Activated CD4-positive, alpha-beta T cell treated with anti-CD3 and anti-CD28 coated beads for 48 hours (primary cell): ENCODE results near the gene CAMTA1.
"Not testable (repeated sequence)": the region's sequence is repeated elsewhere in the genome, so short reads cannot be mapped to it uniquely, and the experiment has no call there.

Experiments used
- DNase-seq: peaks from one replicate; pipeline ENCODE4 v3.0.0-alpha.2; 2020

The CAMTA1 gene

DNA sequence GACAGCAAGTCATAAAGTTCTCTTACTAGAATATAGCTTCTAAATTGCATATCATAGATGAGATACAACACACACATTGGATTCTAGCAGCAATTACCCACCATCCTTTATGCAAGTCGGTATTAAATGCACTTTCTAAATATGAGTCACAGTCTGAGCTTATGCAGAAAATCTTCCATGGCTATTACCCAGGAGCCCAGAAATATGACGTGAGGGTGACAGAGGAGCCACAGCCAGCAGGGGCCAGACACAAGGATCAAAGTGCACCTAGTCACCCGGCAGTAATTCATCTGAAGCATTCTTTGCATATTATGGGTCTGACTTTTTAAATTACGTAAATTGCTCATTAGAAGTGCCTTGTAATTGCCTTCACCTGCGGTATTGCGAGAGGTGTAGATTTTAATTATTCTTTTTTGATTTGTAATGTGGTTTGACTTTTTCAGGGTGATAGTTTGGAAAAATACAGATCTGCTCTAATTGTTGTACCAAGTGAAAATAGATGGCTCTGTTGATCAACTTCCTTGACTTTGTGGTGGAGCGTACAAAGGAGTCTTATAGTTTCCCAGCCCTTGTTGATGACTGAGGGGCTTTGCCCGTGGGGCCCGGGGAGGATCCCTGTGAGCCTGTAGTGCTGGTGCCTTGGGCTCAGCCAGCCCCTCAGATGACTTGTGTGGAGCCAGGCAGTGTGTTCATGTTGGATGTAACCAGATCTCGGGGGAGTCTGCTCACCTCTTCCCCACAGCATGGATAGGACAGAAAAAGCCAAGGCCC lies 515.8 kb downstream of the CAMTA1 start:
- no peak for DNase-seq

DNA sequence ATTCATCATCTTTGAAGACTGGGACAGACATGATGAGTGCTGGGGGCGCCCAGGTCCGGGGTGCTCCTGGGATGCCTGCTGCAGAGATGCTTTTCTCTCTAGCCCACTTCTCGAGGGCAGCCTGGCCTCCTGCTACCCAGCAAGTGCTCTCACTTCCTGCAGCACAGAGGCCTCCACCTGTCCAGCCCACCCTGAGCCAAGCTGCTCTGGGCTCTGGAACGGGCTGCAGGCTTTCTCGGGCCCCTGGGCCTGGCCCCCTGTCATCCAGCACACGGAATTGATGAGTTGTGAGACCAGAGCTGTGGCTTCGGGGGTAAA lies 516.4 kb downstream of the CAMTA1 start:
- DNase-seq, result no peak

DNA sequence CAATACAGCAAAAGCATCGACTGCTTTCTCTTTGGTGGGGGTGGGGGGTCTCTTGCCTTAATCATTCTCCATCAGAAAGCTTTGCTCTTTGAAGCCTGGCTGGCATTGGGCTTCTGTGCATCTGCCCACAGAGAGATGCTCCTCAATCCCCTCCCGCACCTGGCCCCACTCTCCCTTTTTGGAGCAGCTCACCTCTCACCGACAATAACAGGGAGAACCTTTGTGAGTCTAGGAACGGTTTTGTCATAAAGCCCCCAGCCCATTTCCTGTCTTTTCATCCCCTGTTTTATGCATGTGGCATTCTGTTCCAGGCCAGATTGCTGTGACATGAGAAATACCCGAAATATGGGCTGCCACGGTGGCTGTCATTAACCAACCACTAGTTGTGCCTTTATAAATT lies 516.9 kb downstream of the CAMTA1 start:
- DNase-seq, result no peak

DNA sequence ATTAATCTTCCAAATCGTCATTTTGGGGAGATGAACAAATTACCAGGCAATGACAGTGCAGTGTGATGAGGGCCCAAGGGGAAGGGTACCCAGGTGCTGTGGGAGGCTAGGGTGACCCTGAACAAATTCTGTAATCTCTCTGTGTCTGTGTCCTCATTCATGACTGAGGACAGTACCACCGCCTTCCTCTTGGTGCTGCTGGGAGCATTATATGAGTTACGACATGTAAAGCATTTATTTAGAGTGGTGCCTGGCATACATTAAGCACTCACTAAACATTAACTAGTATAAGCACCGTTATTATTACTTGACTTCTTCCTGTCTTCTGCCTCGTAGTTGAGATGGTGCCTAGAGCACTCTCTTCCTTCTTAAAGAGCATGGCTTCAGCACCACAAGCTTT lies 517.6 kb downstream of the CAMTA1 start:
- no peak for DNase-seq

DNA sequence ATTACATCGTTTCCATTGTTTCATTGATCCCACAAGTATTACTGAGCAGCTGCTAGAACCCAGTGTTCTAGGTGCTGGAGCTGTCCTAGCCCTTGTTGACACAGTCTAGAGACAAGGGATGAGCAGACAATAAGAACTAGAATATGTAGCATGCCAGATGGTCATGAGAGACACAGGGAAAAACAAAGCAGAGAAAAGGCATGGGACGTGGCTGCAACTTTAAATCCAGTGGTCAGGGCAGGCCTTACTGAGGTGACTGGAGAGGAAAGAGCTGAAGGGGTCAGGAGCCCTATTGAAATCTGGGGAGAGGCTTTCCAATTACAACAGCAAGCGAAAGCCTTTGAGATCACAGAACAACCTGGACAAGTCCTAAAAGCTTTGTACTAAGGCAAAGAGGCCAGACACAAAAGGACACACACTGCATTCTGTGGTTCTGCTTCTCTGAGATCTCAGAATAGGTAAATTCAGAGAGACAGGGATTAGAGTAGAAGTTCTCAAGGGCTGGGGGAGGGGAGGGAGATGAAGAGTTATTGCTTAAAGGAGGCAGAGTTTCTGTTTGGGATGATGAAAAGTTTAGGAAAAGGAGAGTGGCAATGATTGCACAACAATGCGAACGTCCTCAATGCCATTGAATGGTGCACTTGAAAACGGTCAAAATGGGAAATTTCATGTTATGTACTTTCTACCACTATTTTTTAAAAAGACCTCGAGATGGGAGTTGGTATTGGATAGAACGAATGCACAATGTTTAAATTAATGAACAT lies 518.5 kb downstream of the CAMTA1 start:
- DNase-seq, result no peak

DNA sequence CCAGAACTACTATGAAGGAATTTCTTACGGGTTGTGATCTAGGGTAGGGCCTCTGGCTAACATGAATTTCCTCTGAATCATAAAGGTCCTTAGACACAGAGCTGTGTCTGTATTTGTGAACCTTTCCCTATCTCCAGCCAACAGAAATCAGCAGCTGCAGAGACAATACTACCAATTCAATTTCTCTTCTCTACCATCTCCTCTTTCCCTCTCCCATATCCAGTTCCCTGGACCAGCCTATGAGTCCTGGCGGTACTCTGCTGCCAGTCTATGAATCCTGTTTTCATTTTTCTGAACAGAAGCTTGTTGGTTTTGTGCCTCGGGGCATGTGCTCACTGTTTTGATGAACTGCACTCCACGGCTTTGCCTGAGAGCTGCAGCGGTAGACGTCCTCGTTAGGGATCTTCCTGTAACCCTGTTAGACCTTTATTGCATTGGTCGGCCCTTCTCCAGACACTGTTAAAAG lies 527.9 kb downstream of the CAMTA1 start:
- DNase-seq, result no peak

DNA sequence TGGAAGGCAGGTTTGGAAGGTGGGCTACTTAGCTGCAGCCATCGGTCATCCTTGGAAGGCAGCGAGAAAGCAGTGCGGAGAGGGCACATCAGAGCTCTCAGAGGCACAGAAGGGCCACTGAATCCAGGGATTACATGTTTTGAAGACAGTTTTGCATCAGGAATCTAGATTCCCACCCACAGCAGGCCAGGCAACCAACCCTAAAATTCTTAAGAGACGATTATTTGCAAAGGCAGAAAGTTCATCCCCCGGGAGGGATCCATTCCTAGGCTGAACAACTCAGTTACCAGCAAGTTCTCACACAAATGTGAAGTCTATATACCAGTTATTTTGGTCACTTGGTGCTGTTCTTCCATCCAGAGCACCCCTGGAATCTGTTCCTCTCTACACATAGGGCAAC lies 528.6 kb downstream of the CAMTA1 start:
- DNase-seq, result no peak

DNA sequence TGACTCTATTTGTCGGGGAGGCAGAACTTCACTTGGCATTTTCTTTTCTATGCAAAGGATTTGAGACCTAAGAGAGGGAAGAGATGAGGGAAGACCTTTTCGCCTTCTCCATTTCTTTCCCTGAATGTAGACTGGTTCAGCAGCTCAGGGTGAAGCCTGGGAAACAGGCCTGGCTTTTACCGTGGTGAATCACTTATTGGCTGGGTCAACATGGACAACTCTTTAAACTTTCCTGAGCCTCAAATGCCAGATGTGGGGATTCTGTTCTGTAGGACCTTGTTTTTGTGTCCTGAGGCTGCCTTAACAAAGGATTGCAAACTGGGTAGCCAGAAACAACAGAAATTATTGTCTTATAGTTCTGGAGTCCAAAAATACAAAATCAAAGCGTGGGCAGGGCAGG lies 530.1 kb downstream of the CAMTA1 start:
- no peak for DNase-seq

DNA sequence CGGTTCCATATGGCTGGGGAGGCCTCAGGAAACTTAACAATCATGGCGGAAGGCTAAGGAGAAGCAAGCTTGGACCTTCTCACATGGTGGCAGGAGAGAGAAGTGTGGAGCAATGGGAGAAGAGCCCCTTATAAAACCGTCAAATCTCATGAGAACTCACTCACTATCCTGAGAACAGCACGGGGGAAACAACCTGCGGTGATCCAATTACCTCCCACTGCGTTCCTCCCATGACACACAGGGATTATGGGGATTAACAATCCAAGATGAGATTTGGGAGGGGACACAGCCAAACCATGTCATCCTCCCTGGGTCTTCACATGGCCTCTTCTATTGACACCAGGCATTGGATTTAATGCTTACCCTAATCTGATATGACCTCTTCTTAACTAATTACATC lies 530.7 kb downstream of the CAMTA1 start:
- no peak for DNase-seq

DNA sequence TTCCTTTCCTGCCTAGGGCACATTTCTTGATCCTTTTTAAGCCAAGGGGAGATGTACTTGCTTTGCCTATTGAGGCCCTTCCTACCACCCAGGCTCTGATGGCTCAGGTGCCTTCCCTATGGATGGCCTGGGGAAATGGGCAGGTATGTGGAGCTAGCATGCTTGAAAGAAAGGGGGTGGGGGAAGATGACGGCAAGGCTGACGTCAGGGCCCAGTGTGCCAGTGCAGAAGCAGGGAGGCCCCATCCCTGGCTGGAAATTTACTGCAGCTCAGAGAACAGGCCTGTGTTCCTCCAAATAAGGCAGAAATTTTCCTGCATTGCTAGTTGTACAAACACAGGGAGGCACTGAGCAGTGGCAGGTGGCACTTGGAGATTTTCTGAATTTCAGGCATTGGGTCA lies 532.6 kb downstream of the CAMTA1 start:
- DNase-seq, result no peak

DNA sequence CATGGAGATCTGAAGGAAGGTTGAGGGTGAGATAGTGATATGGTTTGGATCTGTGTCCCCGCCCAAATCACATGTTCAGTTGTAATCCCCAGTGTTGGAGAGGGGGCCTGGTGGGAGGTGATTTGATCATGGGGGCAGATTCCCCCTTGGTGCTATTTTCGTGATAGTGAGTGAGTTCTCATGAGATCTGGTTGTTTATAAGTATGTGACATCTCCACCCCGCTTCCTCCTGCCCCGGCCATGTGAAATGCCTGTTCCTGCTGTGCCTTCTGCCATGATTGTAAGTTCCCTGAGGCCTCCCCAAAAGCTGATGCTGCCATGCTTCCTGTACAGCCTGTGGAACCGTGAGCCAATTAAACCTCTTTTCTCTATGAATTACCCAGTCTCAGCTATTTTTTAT lies 533.9 kb downstream of the CAMTA1 start:
- DNase-seq, result no peak

DNA sequence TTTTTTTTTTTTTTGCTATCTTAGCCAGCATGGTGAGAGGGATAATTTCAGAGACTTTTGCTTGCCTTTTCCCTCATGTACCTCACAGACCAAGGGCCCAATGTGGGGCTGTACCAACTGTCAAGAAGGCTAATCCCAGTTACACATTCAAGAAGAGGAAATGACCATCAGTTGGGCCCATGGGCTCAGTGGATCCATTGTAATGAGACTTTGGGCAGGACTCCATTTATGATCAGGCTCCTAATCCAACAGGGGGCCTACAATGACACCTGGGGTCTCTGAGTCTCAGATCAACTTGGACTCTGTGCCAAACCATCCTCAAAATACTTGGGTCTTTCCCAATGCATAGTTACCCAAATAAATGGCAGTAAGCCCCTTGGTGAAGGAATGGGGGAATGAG lies 535.4 kb downstream of the CAMTA1 start:
- DNase-seq, result no peak

DNA sequence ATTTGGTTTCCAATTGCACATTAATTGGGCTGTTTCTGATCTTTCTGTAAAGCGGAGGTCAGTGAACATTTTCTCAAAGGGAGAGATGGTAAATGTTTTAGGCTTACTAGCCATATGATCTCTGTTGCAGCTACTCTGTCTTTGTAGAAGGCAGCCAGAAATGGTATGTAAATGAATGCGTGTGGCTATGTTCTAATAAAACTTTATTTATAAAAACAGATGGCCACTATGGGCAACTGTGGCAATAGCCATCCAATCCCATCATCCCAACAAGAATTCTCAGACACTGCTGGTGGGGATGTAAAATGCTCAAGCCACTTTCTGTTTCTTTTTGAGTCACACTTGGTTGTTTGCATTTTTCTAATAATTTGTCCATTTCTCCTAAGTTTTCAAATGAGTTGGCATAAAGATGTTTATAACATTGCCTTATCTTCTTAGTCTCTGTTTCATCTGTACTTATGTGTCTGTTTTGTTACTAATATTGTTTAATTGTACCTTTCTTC lies 537.1 kb downstream of the CAMTA1 start:
- DNase-seq, result no peak

DNA sequence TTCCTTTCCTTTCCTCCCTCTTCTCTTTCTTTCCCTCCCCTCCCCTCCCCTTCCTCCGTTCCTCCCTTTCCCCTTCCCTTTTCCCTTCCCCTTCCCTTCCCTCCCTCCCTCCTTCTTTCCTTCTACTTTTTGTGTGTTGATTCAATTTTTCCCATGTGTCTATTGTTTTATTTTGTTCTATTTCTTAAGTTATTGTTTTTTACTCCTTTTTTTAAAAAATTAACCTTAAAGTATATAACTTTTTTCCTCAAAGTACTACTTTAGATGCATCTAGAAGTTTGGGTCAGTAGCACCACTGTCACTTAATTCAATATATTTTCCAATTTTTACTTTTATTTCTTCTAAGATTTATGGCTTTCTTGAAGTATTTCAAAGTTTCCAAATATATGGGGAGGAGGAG lies 537.7 kb downstream of the CAMTA1 start:
- no peak for DNase-seq

DNA sequence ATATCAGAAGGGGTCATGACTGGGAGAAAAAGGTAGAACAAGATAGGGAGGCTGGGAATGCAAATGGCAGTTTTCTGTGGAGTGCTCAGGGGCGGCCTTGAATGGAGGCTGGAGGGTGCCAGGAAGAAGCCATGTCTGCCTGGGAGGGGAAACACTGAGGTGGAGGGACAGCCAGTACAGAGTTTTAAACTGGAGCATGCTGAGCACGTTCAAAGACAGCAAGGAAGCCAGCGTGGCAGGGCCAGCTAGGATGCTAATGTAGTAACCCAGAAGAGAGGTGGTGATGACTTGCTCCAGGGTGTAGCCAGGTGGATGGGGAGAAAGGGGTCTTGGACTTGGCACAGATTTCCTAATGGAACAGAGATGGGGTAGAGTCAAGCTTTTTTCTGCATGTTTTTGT lies 540.0 kb downstream of the CAMTA1 start:
- no peak for DNase-seq

DNA sequence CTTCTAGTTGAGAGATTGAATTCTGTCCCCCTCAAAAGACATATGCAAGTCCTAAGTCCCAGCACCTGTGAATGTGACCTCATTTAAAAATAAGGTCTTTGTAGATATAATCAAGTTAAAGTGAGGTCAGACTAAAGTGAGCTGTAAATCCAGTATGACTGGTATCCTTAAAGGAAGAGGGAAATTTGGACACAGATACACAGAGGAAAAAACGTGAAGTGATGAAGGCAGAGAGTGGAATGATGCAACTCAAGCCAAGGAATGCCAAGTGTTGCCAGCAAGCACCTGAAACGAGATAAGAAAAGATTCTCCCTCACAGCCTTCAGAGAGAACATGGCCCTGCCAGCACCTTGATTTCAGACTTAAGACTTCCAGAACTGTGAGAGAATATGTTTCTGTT lies 541.1 kb downstream of the CAMTA1 start:
- DNase-seq, result no peak

DNA sequence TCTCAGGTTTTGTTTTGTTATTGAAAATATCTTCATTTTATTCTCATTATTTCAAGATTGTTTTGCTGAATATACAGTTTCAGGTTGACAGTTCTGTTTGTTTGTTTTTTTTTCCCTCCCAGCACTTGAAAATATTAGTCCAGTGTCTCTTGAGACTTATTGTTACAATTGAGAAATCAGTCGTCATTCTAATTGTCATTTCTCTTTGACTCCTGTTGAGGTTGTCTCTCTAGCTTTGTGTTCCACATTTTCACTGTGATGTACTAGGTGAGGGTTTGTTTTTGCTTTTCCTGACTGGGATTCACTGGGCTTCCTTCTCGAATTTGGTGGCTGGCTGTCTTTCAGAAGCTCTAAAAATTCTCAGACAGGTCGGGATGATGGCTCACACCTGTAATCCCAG lies 542.6 kb downstream of the CAMTA1 start:
- no peak for DNase-seq

DNA sequence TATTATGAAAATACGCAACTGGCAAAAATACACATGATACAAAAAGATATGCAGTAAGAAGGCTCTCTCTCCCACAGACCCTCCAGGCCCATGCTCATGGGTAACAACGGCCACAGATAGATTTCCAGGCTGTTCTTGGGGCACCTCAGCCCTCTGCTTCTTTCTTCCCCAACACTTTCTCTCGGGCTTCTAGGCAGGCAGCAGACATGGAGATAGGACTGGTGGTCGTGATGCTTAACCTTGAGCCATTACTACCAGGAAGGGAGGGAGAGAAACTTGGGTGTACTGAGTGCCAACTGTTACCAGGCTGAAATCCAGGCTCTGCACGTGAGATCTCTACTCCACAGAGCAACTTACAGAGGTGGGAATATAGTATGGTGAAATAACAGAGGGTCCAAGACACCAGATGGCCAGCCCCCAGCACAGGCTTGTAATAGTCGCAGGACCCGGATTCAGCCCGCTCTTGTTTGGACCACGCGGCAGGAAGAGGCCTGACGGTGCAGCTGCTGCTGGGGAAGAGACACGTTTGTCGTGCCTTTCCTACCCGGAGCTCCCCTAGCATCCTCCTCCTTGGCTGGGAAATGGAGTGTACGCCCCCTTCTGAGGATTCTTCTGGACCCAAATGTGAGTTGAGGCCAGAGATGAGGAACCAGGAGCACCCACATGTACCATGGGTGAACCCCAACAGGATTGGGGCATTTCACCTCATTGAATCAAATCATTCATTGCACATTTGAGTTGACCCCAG lies 544.8 kb downstream of the CAMTA1 start:
- no peak for DNase-seq

DNA sequence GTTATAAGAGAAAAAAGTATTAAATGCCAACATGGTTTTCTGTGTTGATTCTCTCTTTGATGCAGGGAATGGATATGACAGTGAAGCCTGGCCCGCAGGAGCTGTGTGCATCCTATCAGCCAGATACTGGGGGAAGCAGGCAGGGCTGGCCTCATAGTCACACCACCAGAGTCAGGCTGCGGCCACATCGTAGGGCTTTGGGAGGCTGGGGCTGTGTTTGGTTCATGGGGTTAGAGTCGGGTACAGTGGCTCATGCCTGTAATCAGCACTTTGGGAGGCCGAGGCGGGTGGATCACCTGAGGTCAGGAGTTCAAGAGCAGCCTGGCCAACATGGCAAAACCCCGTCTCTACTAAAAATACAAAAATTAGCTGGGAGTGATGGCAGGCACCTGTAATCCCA lies 545.5 kb downstream of the CAMTA1 start:
- not testable (repeated sequence) for DNase-seq

DNA sequence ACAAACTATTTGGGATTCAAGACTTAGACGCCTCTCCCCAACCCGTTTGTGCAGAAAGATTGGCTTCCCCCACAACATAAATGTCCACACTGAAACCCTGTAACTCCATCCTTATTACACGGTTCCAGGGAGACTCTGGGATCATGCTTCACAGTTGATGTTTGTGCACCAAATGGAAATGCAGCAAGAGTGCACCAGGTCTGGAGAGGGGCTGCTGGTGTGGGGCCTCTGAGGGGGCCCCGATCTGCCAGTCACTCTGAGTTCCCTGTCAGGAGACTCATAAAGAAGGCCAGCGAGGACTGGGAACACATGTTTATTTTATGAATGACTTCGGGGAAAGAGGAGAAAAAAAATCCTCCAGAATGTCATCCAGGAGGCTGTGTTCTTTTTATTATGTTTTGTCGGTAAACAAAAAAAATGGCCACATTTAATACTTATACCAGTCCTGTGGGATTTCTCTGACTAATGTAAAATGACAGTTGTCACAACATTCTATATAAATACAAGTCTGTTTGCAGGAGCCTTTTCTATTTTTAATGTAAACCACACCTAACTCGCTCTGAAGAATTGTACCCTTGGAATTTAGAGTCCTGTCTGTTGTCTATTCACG lies 546.8 kb downstream of the CAMTA1 start:
- DNase-seq, result no peak

DNA sequence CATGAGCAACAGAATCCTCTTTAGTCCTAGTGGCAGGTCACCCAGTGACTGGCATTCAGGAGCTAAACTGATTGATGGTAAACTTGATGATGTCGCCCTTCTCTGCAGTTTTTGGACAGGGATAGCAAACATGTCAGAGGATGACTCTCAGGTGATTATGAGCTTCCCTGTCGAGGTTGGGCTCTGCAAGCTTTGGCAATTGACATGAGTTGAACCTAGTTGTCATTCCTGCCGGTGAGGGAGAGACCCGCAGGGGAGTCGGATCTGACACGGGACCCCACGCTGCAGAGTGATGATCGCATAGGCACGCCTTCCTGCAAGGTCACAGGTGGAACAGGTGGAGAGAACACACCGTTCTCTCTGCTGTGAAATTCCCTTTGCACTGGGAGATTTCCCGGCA lies 547.8 kb downstream of the CAMTA1 start:
- DNase-seq, result no peak

DNA sequence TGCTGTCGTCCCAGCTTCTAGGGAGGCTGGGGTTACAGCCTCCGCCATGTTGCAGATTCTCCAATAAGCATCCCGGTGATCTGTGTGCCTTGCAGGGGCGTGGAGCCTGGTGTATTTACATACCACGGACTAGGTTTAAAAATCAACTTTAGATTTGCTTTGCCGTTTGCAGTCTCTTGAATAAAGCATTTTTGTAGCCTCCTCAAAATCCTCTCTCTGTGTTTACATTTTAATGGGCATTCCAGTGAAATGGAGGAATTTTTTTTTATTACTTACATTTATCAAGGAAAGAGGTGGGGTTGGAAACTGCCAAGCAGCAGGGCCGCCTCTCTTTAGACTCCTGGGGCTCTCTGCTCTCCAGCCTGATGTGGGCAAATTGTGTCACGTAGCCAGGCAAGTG lies 548.4 kb downstream of the CAMTA1 start:
- DNase-seq, result no peak

DNA sequence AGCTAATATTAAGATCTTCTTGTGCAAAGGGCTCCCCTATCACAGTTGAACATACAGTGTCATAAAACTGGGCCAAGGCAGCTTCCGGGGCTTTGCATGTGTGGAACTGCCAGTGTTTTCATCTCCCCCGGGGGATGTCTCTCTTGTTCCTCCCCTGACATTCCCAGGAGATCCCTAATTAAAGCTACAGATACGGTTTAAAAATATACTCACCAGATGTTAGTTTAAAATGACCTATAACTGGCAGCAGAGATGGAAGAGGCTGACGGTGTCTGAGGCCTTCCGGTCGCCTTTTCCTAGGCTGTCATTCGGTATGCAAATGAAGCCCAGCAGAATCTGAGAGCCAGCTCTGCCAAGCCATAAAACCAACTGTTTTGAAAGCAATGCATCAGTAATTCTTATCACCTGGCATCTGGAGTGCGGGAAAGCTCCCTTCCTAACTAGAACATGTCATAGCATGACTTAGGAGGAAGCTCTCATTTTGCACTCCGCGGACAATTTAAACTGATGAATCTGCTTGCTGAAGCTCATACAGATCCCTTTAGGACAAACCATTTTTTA lies 549.3 kb downstream of the CAMTA1 start:
- no peak for DNase-seq
